Activated T-cell treated with anti-CD3 and anti-CD28 coated beads for 24 hours (primary cell): ENCODE measurements around the gene NEK11.
"Not testable (repeated sequence)": the region's sequence is repeated elsewhere in the genome, so short reads cannot be mapped to it uniquely, and the experiment has no call there.

Experiments
- DNase-seq: peaks from one replicate; pipeline ENCODE4 v3.0.0-alpha.2; 2020; ENCODE audit warnings: low read depth

NEK11 gene

GRCh38 chr3:131042271-131042985, 15.8 kb downstream of the NEK11 start:
- not testable (repeated sequence) for DNase-seq

GRCh38 chr3:131047582-131047981, 20.9 kb downstream of the NEK11 start:
- no peak for DNase-seq

DNA sequence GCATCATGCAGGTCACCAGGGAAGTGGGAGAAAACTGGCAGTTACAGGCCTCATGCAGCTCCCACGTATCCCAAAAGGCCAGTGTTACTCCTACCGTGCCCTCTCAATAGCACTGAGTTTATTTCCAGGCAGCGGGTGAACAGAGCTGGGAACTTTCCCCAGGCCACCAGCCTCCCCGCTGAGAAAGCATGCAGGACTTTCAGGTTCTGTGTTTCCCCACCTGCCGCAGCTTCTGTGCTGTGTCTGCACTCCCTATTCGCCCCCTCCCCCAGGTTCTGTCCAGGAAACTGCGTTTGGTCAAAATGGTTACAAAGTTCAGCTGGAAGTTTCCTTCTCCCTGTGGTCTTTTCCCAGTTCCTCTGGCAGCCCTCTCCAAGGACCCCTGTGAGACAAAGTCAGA, 21.4 kb downstream of the NEK11 start:
- no peak for DNase-seq

GRCh38 chr3:131050001-131050400, 23.3 kb downstream of the NEK11 start:
- no peak for DNase-seq

GRCh38 chr3:131053043-131053859, 26.6 kb downstream of the NEK11 start:
- DNase-seq, result no peak

DNA sequence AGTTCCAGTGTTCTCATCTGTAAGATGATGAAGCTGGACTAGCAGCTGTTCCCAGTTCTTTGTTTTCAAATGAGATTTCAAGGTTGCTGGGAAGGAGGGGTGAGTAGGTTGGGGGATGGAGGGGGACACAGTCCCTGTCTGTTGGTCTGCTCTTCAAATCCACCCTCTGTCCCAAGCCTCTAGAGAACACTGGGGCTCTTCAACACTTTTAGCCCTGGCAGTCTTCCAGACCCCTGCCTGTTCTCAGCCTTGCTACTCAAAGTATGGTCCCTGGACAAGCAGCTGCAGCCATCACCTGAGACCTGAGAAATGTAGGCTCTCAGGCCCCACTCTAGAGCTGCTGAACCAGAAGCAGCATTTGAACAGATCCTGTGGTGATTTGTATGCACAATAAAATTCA, 41.3 kb downstream of the NEK11 start:
- no peak for DNase-seq

DNA sequence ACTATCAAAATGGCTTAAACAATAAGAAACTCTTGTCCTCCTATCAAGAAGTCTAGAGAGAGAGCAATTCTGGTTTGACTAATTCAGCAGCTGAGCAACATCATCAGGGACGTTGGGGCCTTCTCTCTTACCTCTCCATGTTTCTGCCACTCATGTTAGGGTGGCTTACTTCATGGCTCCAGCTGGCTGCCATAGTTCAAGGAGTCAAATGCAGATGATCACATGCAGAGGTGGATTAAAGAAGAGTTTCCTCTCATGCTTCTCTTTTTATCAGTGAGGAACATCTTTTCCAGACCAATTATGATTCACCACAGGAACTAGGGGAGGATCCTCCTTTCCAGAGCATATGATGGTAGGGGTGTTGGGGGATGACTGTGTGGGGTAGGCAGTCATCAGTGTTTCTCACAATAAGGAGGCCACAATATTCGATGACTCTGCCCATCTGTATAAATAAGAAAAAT, 45.5 kb downstream of the NEK11 start:
- no peak for DNase-seq

DNA sequence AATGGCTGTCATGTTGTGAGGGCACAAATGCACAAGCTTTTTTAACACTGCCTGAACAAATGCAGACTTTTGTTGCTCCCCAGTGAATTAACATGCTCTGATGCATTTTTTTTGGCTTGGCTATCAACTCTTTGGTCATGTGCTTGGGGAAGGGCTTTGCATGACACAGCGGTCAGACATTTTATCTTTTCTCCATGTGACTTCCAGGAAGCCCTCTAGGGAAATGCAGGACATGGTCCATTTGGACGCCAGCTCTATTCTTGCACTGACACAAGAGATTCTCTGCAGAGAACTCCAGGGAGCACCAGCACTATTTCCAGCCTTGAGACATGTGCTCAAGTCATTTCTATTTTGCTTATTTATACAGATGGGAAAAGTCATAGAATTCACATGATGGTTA, 46.2 kb downstream of the NEK11 start:
- DNase-seq, result no peak

GRCh38 chr3:131075632-131076328, 49.1 kb downstream of the NEK11 start:
- DNase-seq, result no peak

GRCh38 chr3:131077904-131078303, 51.2 kb downstream of the NEK11 start:
- no peak for DNase-seq

DNA sequence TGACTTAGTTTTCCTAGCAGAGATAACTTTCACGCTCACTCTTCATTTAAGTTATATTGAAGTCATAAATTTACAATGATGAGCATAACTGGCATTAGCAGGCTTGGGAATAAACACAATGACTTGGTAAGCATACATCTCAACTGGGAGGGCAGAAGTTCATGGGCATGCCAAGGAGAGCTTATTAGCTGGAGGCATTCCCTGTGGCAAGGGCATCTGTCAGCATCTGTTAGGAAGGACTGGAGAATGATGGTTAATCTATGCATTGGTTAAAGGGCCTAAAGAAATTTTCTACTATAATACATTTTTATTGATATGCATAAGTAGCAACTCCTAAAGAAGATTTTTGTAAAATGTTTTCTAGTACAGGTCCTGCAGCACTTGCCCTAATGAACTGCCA, 52.4 kb downstream of the NEK11 start:
- DNase-seq, result no peak

GRCh38 chr3:131081224-131081623, 54.5 kb downstream of the NEK11 start:
- DNase-seq, result no peak

DNA sequence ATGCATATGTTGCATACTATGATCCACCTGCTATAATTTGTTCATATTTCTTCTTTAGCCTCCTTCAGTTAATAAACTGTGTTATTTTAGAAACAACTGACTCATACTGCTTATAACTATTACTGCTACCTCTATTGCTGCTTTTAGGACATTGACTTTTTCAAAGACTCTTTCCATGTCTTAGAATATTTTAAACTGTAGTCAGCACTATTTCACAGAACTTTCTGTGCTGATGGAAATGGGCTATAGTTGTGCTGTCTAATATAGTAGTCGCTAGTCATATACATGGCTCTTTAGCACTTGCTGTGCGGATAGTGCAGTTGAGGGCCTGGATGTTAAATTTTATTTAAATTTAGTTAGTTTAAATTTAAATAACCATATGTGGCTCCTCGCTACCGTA, 55.6 kb downstream of the NEK11 start:
- no peak for DNase-seq

DNA sequence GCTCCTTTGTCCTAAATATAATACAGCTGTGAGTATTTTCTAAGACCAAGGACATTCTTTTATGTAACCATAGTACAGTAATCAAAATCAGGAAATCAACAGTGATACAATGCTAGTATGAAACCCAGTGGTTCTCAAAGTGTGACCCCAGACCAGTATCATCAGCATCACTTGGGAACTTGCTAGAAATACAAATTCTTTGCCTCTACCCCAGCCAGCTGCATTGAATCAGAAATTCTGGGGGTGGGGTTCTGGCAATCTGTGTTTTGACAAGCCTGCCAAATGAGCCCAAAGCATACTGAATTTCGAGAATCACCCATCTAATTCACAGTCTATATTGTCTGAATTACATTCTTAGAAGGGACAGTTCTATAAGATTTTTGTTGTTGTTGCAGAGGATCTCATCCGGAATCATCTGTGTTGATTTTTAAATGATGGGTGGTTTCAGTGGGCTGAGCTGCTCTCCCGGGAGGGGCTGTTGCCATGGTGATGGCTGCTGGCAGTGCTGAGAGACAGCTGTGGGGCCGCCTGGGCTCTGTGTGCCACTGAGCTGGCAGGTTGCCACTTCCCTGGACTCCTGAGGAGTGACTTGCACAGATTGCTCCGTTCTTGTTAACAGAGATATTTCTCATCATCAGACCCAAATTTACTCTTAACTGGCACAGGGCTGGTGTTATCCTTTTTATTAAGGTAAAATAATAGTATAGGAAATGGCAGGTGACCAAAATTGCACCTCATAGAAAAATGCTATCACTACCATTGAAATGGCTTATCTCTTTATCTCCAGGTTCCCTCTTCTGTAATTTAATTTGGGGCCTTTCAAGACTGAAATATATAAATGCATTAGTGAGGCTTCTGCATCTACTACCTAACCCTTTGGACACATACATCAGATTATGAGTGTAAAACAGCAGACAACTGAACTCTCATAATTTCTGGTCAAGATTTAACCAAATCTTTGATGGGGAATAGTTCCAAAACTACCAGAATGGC, 56.5 kb downstream of the NEK11 start:
- no peak for DNase-seq

DNA sequence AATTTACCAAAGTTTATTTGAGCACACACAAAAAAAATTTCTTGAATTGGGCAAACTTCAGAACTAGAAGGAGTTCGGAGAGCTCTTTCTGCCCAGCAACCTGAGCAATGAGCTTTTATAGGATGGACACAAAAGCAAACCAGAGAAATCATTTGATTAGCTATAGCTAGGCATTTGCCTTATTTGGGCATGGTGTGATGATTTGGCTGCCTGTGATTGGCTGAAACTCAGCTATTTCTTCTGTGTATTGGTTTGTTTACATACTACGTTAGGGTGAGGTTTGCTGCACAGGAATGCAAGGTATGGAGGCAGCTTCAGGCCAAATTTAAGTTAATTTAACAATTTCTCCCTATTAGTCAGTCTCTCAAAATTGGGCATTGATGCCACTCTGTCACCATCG, 65.1 kb downstream of the NEK11 start:
- DNase-seq, result no peak

- no peak for DNase-seq
Measured at GRCh38 chr3:131107637-131108433, 81.2 kb downstream of the NEK11 start.

DNA sequence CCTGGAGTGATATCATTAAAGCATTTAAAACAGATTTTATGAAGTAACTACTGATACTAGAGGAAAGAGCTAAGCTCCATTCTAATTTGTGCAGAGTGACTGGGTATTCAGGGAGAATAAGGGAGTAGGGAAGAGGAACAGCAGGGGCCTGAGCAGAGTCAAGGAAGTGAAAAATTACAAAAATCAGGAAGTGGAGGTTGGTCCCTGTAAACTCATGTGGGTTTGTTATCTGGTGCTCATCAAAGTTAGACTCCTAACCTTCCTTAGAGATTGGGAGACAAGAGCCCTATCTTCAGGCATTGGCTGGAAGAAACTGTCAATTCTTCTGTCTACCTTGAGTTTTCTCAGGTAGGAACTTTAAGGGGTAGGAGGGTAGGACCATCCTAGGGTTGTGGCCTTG, 82.5 kb downstream of the NEK11 start:
- DNase-seq, result no peak

DNA sequence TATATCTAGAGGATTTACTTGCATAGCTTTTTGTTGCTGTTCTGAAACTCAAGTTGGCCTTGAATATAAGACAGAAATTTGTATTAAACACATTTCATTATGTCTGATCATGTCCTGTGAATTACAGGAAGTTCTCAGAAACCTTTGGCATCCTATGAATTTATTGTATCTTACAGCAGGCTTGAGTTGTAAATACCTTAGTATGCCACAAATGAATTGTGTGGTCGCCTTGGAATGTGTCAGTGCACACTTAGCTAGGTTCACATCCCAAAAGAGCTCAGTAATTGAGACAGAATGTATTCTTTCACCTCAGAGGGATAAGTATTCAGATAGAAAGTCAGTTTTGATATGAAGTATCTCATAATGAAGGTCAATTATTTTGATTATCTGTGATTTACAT, 83.4 kb downstream of the NEK11 start:
- DNase-seq, result no peak

GRCh38 chr3:131114256-131114655, 87.6 kb downstream of the NEK11 start:
- DNase-seq, result no peak

GRCh38 chr3:131125684-131126083, 99.0 kb downstream of the NEK11 start:
- no peak for DNase-seq

DNA sequence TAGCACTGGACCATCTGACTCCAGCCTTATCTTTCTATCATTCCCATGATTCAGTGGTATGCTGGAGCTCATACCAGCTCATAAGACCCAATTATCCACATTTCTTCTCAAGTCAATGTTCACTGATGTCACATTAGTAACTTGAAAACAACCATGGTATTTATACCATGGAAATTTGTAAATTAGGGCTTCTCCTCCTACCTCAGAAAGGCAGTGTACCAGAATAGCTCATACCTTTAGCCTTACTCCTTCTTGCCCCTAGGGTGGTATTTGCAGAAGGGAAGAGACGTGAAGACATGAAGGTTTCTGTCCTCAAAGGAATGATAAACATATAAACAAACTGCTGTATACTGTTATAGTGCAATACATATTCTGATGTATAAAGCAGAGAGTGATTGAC, 114.2 kb downstream of the NEK11 start:
- no peak for DNase-seq
